NT2/D1 (cell line): ENCODE measurements around the gene MFSD6.

Experiments used
- DNase-seq: peaks from one replicate; pipeline ENCODE4 v3.0.0-alpha.2; 2011; ENCODE audit warnings: low read depth, low spot score
- H3K27me3 ChIP-seq: 2 replicates; pipeline ENCODE4 v1.6.0; 2011; ENCODE audit warnings: mild to moderate bottlenecking; ENCODE audit not compliant: insufficient read length, insufficient read depth
- H3K36me3 ChIP-seq: 2 replicates; pipeline ENCODE4 v1.6.1; 2011; ENCODE audit warnings: mild to moderate bottlenecking, low read length, mixed read lengths; ENCODE audit not compliant: insufficient read depth, insufficient read length
- H3K4me1 ChIP-seq: 2 replicates; pipeline ENCODE4 v1.5.1; 2011; ENCODE audit not compliant: insufficient read depth, insufficient read length
- H3K4me3 ChIP-seq: 2 replicates; pipeline ENCODE4 v1.5.1; 2011; ENCODE audit warnings: low read depth; ENCODE audit not compliant: insufficient read length
- H3K9ac ChIP-seq: 2 replicates; pipeline ENCODE4 v1.6.0; 2011; ENCODE audit warnings: low read depth; ENCODE audit not compliant: insufficient read length
- H3K9me3 ChIP-seq: 2 replicates; pipeline ENCODE4 v1.5.1; 2011; ENCODE audit warnings: mild to moderate bottlenecking, low read length; ENCODE audit not compliant: insufficient read depth
- SUZ12 ChIP-seq: IDR thresholded peaks from 2 replicates; pipeline ENCODE4 v1.6.1; 2011; ENCODE audit not compliant: insufficient read length, insufficient read depth; ENCODE audit errors: extremely low read depth
- YY1 ChIP-seq: IDR thresholded peaks from 2 replicates; pipeline ENCODE4 v1.6.1; 2011; ENCODE audit not compliant: insufficient read length, insufficient read depth
- ZNF274 ChIP-seq: IDR thresholded peaks from 2 replicates; pipeline ENCODE4 v1.6.1; 2011; ENCODE audit warnings: mild to moderate bottlenecking, low read depth, low read length

The MFSD6 gene

GRCh38 chr2:190457256-190457655 lies 49.1 kb downstream of the MFSD6 start:
- no peak overlapping the region for H3K4me3 ChIP-seq
- TF ChIP-seq ZNF274 (no peak), SUZ12 (no peak), YY1 (no peak)
- H3K9me3 ChIP-seq = no peaks in the 10 kb centered on the region
- H3K4me1 ChIP-seq = no peaks in the 10 kb centered on the region
- no peaks in the 10 kb centered on the region for H3K36me3 ChIP-seq
- H3K27me3 ChIP-seq = no peaks in the 10 kb centered on the region
- H3K9ac ChIP-seq = no peak overlapping the region
- no peak for DNase-seq

- Histone ChIP-seq H3K4me3 (no peak overlapping the region), H3K9ac (no peak overlapping the region), H3K27me3 (no peaks in the 10 kb centered on the region), H3K9me3 (no peaks in the 10 kb centered on the region), H3K4me1 (no peaks in the 10 kb centered on the region), H3K36me3 (no peaks in the 10 kb centered on the region)
- no peak for TF ChIP-seq YY1
- no peak for TF ChIP-seq ZNF274
- no peak for TF ChIP-seq SUZ12
- DNase-seq = no peak
Measured at GRCh38 chr2:190458352-190459107, 50.4 kb downstream of the MFSD6 start.

GRCh38 chr2:190459881-190460280 lies 51.7 kb downstream of the MFSD6 start:
- Histone ChIP-seq H3K27me3 (no peaks in the 10 kb centered on the region), H3K4me1 (no peaks in the 10 kb centered on the region), H3K9me3 (no peaks in the 10 kb centered on the region), H3K9ac (no peak overlapping the region), H3K4me3 (no peak overlapping the region), H3K36me3 (no peaks in the 10 kb centered on the region)
- DNase-seq = no peak
- TF ChIP-seq SUZ12 (no peak), ZNF274 (no peak), YY1 (no peak)

GRCh38 chr2:190460487-190460886 lies 52.3 kb downstream of the MFSD6 start:
- no peak overlapping the region for H3K9ac ChIP-seq
- no peaks in the 10 kb centered on the region for H3K4me1 ChIP-seq
- no peak for TF ChIP-seq ZNF274
- TF ChIP-seq YY1 = no peak
- TF ChIP-seq SUZ12 = no peak

GRCh38 chr2:190462181-190462580 lies 54.0 kb downstream of the MFSD6 start:
- H3K4me1 ChIP-seq = no peaks in the 10 kb centered on the region
- no peak for DNase-seq
- no peaks in the 10 kb centered on the region for H3K27me3 ChIP-seq
- no peak overlapping the region for H3K4me3 ChIP-seq
- TF ChIP-seq ZNF274 (no peak), SUZ12 (no peak), YY1 (no peak)
- H3K36me3 ChIP-seq = no peaks in the 10 kb centered on the region
- no peaks in the 10 kb centered on the region for H3K9me3 ChIP-seq
- no peak overlapping the region for H3K9ac ChIP-seq

More at GRCh38 chr2:190460487-190460886, 52.3 kb downstream of the MFSD6 start:
- no peaks in the 10 kb centered on the region for H3K9me3 ChIP-seq
- no peaks in the 10 kb centered on the region for H3K27me3 ChIP-seq
- no peak for DNase-seq
- H3K4me3 ChIP-seq = no peak overlapping the region
- H3K36me3 ChIP-seq = no peaks in the 10 kb centered on the region

- Histone ChIP-seq H3K27me3 (no peaks in the 10 kb centered on the region), H3K9ac (no peak overlapping the region), H3K4me1 (no peaks in the 10 kb centered on the region), H3K9me3 (no peaks in the 10 kb centered on the region), H3K36me3 (no peaks in the 10 kb centered on the region), H3K4me3 (no peak overlapping the region)
- no peak for TF ChIP-seq SUZ12
- TF ChIP-seq ZNF274 = no peak
- TF ChIP-seq YY1 = no peak
- DNase-seq = no peak
Measured at GRCh38 chr2:190462611-190463010, 54.5 kb downstream of the MFSD6 start.

- no peak overlapping the region for H3K9ac ChIP-seq
Measured at GRCh38 chr2:190465060-190465459, 56.9 kb downstream of the MFSD6 start.

More at GRCh38 chr2:190465060-190465459, 56.9 kb downstream of the MFSD6 start:
- H3K4me3 ChIP-seq = no peak overlapping the region
- no peak for TF ChIP-seq ZNF274
- no peak for TF ChIP-seq SUZ12
- no peak for TF ChIP-seq YY1
- no peaks in the 10 kb centered on the region for H3K9me3 ChIP-seq
- no peak for DNase-seq
- no peaks in the 10 kb centered on the region for H3K27me3 ChIP-seq
- H3K36me3 ChIP-seq = no peaks in the 10 kb centered on the region
- no peaks in the 10 kb centered on the region for H3K4me1 ChIP-seq
